Fibroblast of lung (primary cell): ENCODE measurements around the gene RPS6KA4.

Source experiments
- EZH2 ChIP-seq: IDR thresholded peaks from 2 replicates; pipeline ENCODE4 v1.5.1; 2012; ENCODE audit warnings: low read length, control low read depth, mild to moderate bottlenecking; ENCODE audit errors: missing control alignments
- TF ChIP-seq, protein P1 (sequence below), 2 donors: IDR thresholded peaks in 1 of 2; conservative IDR thresholded peaks in 1 of 2; 1 replicate in 1 of 2; 2 replicates in 1 of 2; pipeline ENCODE4 v1.5.1; 2011 to 2012; ENCODE audit warnings: low read length in 2 of 2, control low read depth in 1 of 2, inconsistent platforms in 1 of 2, low read depth in 1 of 2, mild to moderate bottlenecking in 1 of 2

DNA sequence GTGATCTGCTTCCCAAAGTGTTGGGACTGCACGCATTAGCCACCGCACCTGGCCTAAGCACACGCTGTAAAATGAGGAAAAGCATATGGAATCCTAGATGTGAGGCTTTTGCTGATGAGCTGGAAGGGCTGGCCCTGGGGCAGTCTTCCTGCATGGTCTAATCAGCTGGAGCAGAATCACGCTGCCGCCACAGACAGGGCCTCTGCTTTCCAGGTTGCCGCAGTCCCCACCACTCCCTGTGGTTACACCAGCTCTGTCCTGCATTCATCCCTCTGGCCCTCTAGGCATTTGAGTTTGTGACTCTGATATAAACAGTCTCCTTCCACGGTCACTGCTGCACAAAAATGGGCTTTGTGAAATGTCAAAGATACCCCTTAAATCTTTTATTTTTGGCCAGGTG, 17.1 kb downstream of the RPS6KA4 start:
- TF ChIP-seq EZH2: no peak
- TF ChIP-seq, protein P1, sequence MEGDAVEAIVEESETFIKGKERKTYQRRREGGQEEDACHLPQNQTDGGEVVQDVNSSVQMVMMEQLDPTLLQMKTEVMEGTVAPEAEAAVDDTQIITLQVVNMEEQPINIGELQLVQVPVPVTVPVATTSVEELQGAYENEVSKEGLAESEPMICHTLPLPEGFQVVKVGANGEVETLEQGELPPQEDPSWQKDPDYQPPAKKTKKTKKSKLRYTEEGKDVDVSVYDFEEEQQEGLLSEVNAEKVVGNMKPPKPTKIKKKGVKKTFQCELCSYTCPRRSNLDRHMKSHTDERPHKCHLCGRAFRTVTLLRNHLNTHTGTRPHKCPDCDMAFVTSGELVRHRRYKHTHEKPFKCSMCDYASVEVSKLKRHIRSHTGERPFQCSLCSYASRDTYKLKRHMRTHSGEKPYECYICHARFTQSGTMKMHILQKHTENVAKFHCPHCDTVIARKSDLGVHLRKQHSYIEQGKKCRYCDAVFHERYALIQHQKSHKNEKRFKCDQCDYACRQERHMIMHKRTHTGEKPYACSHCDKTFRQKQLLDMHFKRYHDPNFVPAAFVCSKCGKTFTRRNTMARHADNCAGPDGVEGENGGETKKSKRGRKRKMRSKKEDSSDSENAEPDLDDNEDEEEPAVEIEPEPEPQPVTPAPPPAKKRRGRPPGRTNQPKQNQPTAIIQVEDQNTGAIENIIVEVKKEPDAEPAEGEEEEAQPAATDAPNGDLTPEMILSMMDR (conservative IDR thresholded peaks at IDR 0.05 in 1 of 2, IDR thresholded peaks at IDR 0.05 in 1 of 2; ENCODE audit: low read depth in 1 of 2, low read length in 2 of 2): no peak
